Loucy (cell line): ENCODE data around the gene ADAT3.

Experiments
- H2AFZ ChIP-seq: fragments of 200-600 bp; sonication (generic); 2 replicates; pipeline ENCODE4 v1.6.0; 2016; ENCODE audit warnings: antibody characterized with exemption, mild to moderate bottlenecking, low read length, moderate library complexity
- H3F3A ChIP-seq: fragments of 200-600 bp; 2 replicates; pipeline ENCODE4 v1.6.0; 2016; ENCODE audit warnings: antibody characterized with exemption, low read depth, mild to moderate bottlenecking
- H3K27me3 ChIP-seq: fragments of 200-600 bp; sonication (generic); 2 replicates; pipeline ENCODE4 v1.6.1; 2014; ENCODE audit warnings: low read length, mild to moderate bottlenecking; ENCODE audit not compliant: insufficient read depth, poor library complexity, severe bottlenecking
- H3K36me3 ChIP-seq: fragments of 200-600 bp; sonication (generic); 2 replicates; pipeline ENCODE4 v1.6.1; 2016; ENCODE audit warnings: low read length; ENCODE audit not compliant: insufficient read depth
- H3K4me1 ChIP-seq: fragments of 200-600 bp; sonication (generic); 2 replicates; pipeline ENCODE4 v1.5.1; 2014; ENCODE audit warnings: low read length, mild to moderate bottlenecking; ENCODE audit not compliant: insufficient read depth, poor library complexity, severe bottlenecking
- H3K4me2 ChIP-seq: fragments of 200-600 bp; sonication (generic); 2 replicates; pipeline ENCODE4 v1.6.0; 2014; ENCODE audit warnings: antibody characterized with exemption, low read length, low read depth, mild to moderate bottlenecking; ENCODE audit not compliant: poor library complexity, severe bottlenecking
- H3K4me3 ChIP-seq: fragments of 200-600 bp; sonication (generic); 2 replicates; pipeline ENCODE4 v1.5.1; 2014; ENCODE audit warnings: low read length, mild to moderate bottlenecking, mixed read lengths; ENCODE audit not compliant: poor library complexity, severe bottlenecking
- H3K79me2 ChIP-seq: fragments of 200-600 bp; sonication (generic); 2 replicates; pipeline ENCODE4 v1.6.1; 2014; ENCODE audit warnings: low read length; ENCODE audit not compliant: insufficient read depth
- H3K9ac ChIP-seq: fragments of 200-600 bp; sonication (generic); 2 replicates; pipeline ENCODE4 v1.6.0; 2014; ENCODE audit warnings: mild to moderate bottlenecking, low read depth, low read length, moderate library complexity; ENCODE audit not compliant: poor library complexity, severe bottlenecking
- H3K9me2 ChIP-seq: fragments of 200-600 bp; sonication (generic); replicated peaks from 2 replicates; pipeline ENCODE4 v1.6.1; 2016; ENCODE audit warnings: low read depth, low read length, mixed read lengths
- H3K9me3 ChIP-seq: fragments of 200-600 bp; sonication (generic); 2 replicates; pipeline ENCODE4 v1.6.1; 2014; ENCODE audit warnings: mild to moderate bottlenecking, antibody characterized with exemption, low read length, low read depth; ENCODE audit not compliant: insufficient read depth
- H4K20me1 ChIP-seq: fragments of 200-600 bp; sonication (generic); 2 replicates; pipeline ENCODE4 v1.6.0; 2014; ENCODE audit warnings: antibody characterized with exemption, low read length, mild to moderate bottlenecking; ENCODE audit not compliant: insufficient read depth, poor library complexity, severe bottlenecking
- EZH2phosphoT487 ChIP-seq: fragments of 200-600 bp; IDR thresholded peaks from 2 replicates; pipeline ENCODE4 v1.6.1; 2018; ENCODE audit warnings: antibody characterized with exemption, mild to moderate bottlenecking, moderate library complexity, borderline replicate concordance
- TF ChIP-seq, protein P1 (sequence below): fragments of 200-600 bp; sonication (generic); conservative IDR thresholded peaks from 2 replicates; pipeline ENCODE4 v1.5.1; 2014; ENCODE audit warnings: mild to moderate bottlenecking, antibody characterized with exemption, low read length

ADAT3 gene

DNA sequence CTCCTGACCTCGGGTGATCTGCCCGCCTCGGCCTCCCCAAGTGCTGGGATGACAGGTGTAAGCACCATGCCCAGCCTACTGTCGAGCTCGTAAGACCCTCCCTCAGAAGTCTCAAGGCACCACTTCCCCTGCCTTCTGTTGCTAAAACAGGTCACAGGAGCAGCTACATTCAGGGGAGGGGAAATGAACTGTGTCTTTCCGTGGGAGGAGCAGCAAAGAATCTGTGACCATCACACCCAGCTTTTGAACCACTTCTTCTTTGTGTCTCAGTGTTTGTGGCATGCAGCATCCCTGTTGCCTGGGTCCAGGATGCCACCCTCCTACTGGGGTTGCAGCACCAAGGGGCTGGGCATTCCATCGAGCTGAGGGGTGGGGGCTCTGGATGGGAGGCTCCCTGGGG lies 28.0 kb downstream of the ADAT3 start:
- Histone ChIP-seq H3K9me2 (no peaks in the 10 kb centered on the region), H3K4me2 (no peak overlapping the region), H3K79me2 (no peaks in the 10 kb centered on the region), H3K4me1 (peaks cover 9% of the 10 kb centered on the region), H3K27me3 (no peaks in the 10 kb centered on the region), H3K9me3 (no peaks in the 10 kb centered on the region), H3K36me3 (no peaks in the 10 kb centered on the region), H3K4me3 (no peak overlapping the region), H3K9ac (no peak overlapping the region), H2AFZ (no peak overlapping the region), H4K20me1 (no peaks in the 10 kb centered on the region), H3F3A (no peaks in the 10 kb centered on the region)
- no peak for TF ChIP-seq EZH2phosphoT487
- TF ChIP-seq, protein P1, sequence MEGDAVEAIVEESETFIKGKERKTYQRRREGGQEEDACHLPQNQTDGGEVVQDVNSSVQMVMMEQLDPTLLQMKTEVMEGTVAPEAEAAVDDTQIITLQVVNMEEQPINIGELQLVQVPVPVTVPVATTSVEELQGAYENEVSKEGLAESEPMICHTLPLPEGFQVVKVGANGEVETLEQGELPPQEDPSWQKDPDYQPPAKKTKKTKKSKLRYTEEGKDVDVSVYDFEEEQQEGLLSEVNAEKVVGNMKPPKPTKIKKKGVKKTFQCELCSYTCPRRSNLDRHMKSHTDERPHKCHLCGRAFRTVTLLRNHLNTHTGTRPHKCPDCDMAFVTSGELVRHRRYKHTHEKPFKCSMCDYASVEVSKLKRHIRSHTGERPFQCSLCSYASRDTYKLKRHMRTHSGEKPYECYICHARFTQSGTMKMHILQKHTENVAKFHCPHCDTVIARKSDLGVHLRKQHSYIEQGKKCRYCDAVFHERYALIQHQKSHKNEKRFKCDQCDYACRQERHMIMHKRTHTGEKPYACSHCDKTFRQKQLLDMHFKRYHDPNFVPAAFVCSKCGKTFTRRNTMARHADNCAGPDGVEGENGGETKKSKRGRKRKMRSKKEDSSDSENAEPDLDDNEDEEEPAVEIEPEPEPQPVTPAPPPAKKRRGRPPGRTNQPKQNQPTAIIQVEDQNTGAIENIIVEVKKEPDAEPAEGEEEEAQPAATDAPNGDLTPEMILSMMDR: no peak

DNA sequence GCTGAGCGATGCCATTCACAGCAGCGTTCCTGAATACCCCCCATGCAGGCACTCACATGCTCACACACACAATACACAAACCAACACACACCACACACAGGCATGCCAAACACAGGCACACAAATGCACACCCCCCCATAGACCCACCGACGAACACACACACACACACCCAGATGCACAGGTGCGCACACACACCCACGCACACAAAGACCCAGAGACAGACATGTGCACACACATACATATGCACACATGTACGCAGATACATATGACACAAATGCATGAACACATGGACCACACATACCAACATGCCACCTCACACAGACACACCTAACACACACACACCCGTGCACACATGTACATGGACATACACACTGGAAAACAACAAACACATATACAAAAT lies 28.7 kb downstream of the ADAT3 start:
- H3K4me2 ChIP-seq: no peak overlapping the region
- no peak overlapping the region for H3K9ac ChIP-seq
- no peaks in the 10 kb centered on the region for H4K20me1 ChIP-seq
- no peaks in the 10 kb centered on the region for H3K27me3 ChIP-seq
- H3K4me3 ChIP-seq: no peak overlapping the region
- H3F3A ChIP-seq: no peaks in the 10 kb centered on the region
- H3K9me2 ChIP-seq: no peaks in the 10 kb centered on the region
- peaks cover 9% of the 10 kb centered on the region for H3K4me1 ChIP-seq
- no peaks in the 10 kb centered on the region for H3K36me3 ChIP-seq
- H3K79me2 ChIP-seq: no peaks in the 10 kb centered on the region
- no peak for TF ChIP-seq EZH2phosphoT487
- TF ChIP-seq, protein P1: no peak
- H2AFZ ChIP-seq: no peak overlapping the region
- no peaks in the 10 kb centered on the region for H3K9me3 ChIP-seq

DNA sequence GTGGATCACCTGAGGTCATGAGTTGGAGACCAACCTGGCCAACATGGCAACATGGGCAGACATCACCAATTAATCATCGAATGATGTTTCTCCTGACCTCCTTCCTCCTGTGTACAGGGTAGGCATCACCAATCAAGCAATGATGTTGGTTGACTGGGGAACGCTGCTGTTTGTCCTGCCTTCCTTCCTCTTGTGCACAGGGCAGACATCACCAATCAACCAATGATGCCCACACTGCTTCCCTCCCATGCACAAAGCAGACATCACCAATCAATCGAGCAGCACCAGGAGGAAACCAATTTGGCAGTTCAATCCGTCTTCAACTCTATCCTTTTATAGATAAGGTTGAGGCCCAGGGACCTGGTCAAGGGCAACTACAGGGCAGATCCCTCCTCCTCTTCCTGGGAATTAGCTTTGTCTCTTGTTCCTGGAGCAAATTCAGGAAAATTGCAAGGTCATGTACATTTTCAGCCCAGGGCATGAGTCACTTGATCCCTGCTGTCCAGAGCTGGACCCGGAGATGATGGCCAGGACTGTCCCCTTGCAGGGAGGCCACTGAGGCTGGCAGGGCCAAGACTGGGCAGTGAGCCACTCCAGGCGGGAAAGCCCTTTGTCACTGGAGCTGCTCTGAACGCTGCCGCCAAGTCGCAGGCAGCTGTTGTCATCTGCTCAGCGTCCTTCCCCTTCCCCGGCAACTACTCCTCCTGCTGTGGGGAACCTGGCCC lies 30.4 kb downstream of the ADAT3 start:
- no peaks in the 10 kb centered on the region for H3K9me3 ChIP-seq
- H3K9ac ChIP-seq: no peak overlapping the region
- H3K4me1 ChIP-seq: peaks cover 7% of the 10 kb centered on the region
- H4K20me1 ChIP-seq: no peaks in the 10 kb centered on the region
- peaks cover 10% of the 10 kb centered on the region; the same call in 1 of the 2 replicates for H3K79me2 ChIP-seq
- H3K9me2 ChIP-seq: no peaks in the 10 kb centered on the region
- H3K36me3 ChIP-seq: no peaks in the 10 kb centered on the region
- H3K4me2 ChIP-seq: no peak overlapping the region
- H3F3A ChIP-seq: no peaks in the 10 kb centered on the region
- H2AFZ ChIP-seq: no peak overlapping the region
- TF ChIP-seq, protein P1: no peak
- TF ChIP-seq EZH2phosphoT487: no peak
- no peaks in the 10 kb centered on the region for H3K27me3 ChIP-seq
- H3K4me3 ChIP-seq: no peak overlapping the region
